Measurements from ENCODE around the gene MEOX1. TPM values are rescaled to one million over a fixed set of nuclear protein-coding genes. Genes with fewer than 3 reads are reported as not detected.

MEOX1 gene
- total RNA-seq, 1 donor from 2014 or later = 11.1 TPM

- intact Hi-C loops (cut with DNase I) = no loop called here
- DNase-seq (ENCODE audit: missing footprints) (no peak), ATAC-seq (no peak)
These were observed 1.7 kb upstream of the MEOX1 start for GRCh38 chr17:43663383-43663782.

- ATAC-seq (no peak), DNase-seq (ENCODE audit: missing footprints) (no peak)
- intact Hi-C loops (cut with DNase I) = no loop called here
These were observed 855 bp upstream of the MEOX1 start for GRCh38 chr17:43662413-43663141.

GRCh38 chr17:43660816-43661493, 767 bp downstream of the MEOX1 start:
- ATAC-seq = no peak
- intact Hi-C loops (cut with DNase I) = no loop called here
- DNase-seq (ENCODE audit: missing footprints) = no peak

- ATAC-seq (no peak), DNase-seq (ENCODE audit: missing footprints) (no peak)
- intact Hi-C loops (cut with DNase I) = no loop called here
These were observed 1.7 kb downstream of the MEOX1 start for GRCh38 chr17:43659823-43660617.

- ATAC-seq = no peak
- intact Hi-C loops (cut with DNase I) = no loop called here
- DNase-seq (ENCODE audit: missing footprints) = no peak
These were observed 2.8 kb downstream of the MEOX1 start for GRCh38 chr17:43658900-43659299.

- DNase-seq (ENCODE audit: missing footprints) = no peak
- intact Hi-C loops (cut with DNase I) = no loop called here
- ATAC-seq = no peak
These were observed 5.9 kb downstream of the MEOX1 start for GRCh38 chr17:43655693-43656255.

GRCh38 chr17:43652124-43652480, 9.6 kb downstream of the MEOX1 start:
- ATAC-seq (no peak), DNase-seq (ENCODE audit: missing footprints) (no peak)
- intact Hi-C loops (cut with DNase I) = no loop called here

- no peak for DNase-seq (ENCODE audit: missing footprints)
- ATAC-seq = no peak
- intact Hi-C loops (cut with DNase I) = no loop called here
These were observed 11.3 kb downstream of the MEOX1 start for GRCh38 chr17:43650471-43650870.

GRCh38 chr17:43648916-43649315, 12.8 kb downstream of the MEOX1 start:
- no peak for DNase-seq (ENCODE audit: missing footprints)
- intact Hi-C loops (cut with DNase I) = no loop called here
- no peak for ATAC-seq

- ATAC-seq (peak; percentile 87), DNase-seq (ENCODE audit: missing footprints) (peak; percentile 90)
- intact Hi-C loops (cut with DNase I) = no loop called here
These were observed 15.8 kb downstream of the MEOX1 start for GRCh38 chr17:43645765-43646481.

- ATAC-seq = no peak
- intact Hi-C loops (cut with DNase I) = no loop called here
- DNase-seq (ENCODE audit: missing footprints) = no peak
These were observed 16.3 kb downstream of the MEOX1 start for GRCh38 chr17:43645450-43645764.

- no peak for ATAC-seq
- intact Hi-C loops (cut with DNase I) = no loop called here
- no peak for DNase-seq (ENCODE audit: missing footprints)
These were observed 17.6 kb downstream of the MEOX1 start for GRCh38 chr17:43644081-43644480.

GRCh38 chr17:43641416-43641815, 20.3 kb downstream of the MEOX1 start:
- ATAC-seq = no peak
- intact Hi-C loops (cut with DNase I) = no loop called here
- DNase-seq (ENCODE audit: missing footprints) = no peak

- ATAC-seq = peak; percentile 27
- intact Hi-C loops (cut with DNase I) = no loop called here
These were observed 21.1 kb downstream of the MEOX1 start for GRCh38 chr17:43640491-43641252.

GRCh38 chr17:43637563-43638323, 24.0 kb downstream of the MEOX1 start:
- intact Hi-C loops (cut with DNase I) = no loop called here
- ATAC-seq = no peak
- no peak for DNase-seq (ENCODE audit: missing footprints)

More at GRCh38 chr17:43640491-43641252, 21.1 kb downstream of the MEOX1 start:
- DNase-seq (ENCODE audit: missing footprints) = no peak

- ATAC-seq = no peak
- DNase-seq (ENCODE audit: missing footprints) = no peak
- intact Hi-C loops (cut with DNase I) = no loop called here
These were observed 25.3 kb downstream of the MEOX1 start for GRCh38 chr17:43636426-43636825.

GRCh38 chr17:43634591-43635125, 27.1 kb downstream of the MEOX1 start:
- ATAC-seq (peak; percentile 64), DNase-seq (ENCODE audit: missing footprints) (no peak)
- intact Hi-C loops (cut with DNase I) = loop anchor here (5.0 kb wide), 1 partner anchor 37 kb away; no protein-coding TSS in a partner anchor

Data from Right ventricle myocardium inferior (tissue), 1 donor.